BE2C (cell line): Measurements from ENCODE around the gene SMARCB1.

Experiments
- DNase-seq: peaks from one replicate; pipeline ENCODE4 v3.0.0-alpha.2; 2020
- H3K27me3 ChIP-seq: fragments of 250-450 bp; sonication (Bioruptor Pico); 2 replicates; pipeline ENCODE4 v1.5.1; 2020; ENCODE audit warnings: mild to moderate bottlenecking
- H3K36me3 ChIP-seq: fragments of 250-450 bp; sonication (Bioruptor Pico); 2 replicates; pipeline ENCODE4 v1.5.1; 2020; ENCODE audit warnings: mild to moderate bottlenecking
- H3K4me1 ChIP-seq: fragments of 250-450 bp; sonication (Bioruptor Pico); 2 replicates; pipeline ENCODE4 v1.5.1; 2020
- H3K4me3 ChIP-seq: 2 replicates; pipeline ENCODE4 v1.5.1; 2011; ENCODE audit warnings: low read depth, low read length
- H3K9me3 ChIP-seq: fragments of 250-450 bp; sonication (Bioruptor Pico); 2 replicates; pipeline ENCODE4 v1.5.1; 2020
- TF ChIP-seq, protein P1 (sequence below): IDR thresholded peaks from 2 replicates; pipeline ENCODE4 v1.5.1; 2012; ENCODE audit warnings: mild to moderate bottlenecking, low read depth, low read length

The SMARCB1 gene

GRCh38 chr22:23844739-23845202, 58.0 kb downstream of the SMARCB1 start:
- TF ChIP-seq, protein P1, sequence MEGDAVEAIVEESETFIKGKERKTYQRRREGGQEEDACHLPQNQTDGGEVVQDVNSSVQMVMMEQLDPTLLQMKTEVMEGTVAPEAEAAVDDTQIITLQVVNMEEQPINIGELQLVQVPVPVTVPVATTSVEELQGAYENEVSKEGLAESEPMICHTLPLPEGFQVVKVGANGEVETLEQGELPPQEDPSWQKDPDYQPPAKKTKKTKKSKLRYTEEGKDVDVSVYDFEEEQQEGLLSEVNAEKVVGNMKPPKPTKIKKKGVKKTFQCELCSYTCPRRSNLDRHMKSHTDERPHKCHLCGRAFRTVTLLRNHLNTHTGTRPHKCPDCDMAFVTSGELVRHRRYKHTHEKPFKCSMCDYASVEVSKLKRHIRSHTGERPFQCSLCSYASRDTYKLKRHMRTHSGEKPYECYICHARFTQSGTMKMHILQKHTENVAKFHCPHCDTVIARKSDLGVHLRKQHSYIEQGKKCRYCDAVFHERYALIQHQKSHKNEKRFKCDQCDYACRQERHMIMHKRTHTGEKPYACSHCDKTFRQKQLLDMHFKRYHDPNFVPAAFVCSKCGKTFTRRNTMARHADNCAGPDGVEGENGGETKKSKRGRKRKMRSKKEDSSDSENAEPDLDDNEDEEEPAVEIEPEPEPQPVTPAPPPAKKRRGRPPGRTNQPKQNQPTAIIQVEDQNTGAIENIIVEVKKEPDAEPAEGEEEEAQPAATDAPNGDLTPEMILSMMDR = no peak
- peaks cover 7% of the 10 kb centered on the region for H3K4me1 ChIP-seq

GRCh38 chr22:23845265-23846080, 58.7 kb downstream of the SMARCB1 start:
- H3K9me3 ChIP-seq = no peaks in the 10 kb centered on the region
- TF ChIP-seq, protein P1 = no peak
- DNase-seq = no peak
- H3K27me3 ChIP-seq = no peaks in the 10 kb centered on the region
- no peak overlapping the region for H3K4me3 ChIP-seq
- peaks cover 7% of the 10 kb centered on the region for H3K4me1 ChIP-seq
- no peaks in the 10 kb centered on the region for H3K36me3 ChIP-seq

More at GRCh38 chr22:23844739-23845202, 58.0 kb downstream of the SMARCB1 start:
- Histone ChIP-seq H3K4me3 (no peak overlapping the region), H3K9me3 (no peaks in the 10 kb centered on the region), H3K27me3 (no peaks in the 10 kb centered on the region), H3K36me3 (no peaks in the 10 kb centered on the region)
- DNase-seq = no peak

- Histone ChIP-seq H3K27me3 (no peaks in the 10 kb centered on the region), H3K4me1 (peaks cover 7% of the 10 kb centered on the region), H3K9me3 (no peaks in the 10 kb centered on the region), H3K4me3 (no peak overlapping the region), H3K36me3 (no peaks in the 10 kb centered on the region)
- TF ChIP-seq, protein P1 = no peak
- no peak for DNase-seq
Measured at GRCh38 chr22:23846081-23846469, 59.3 kb downstream of the SMARCB1 start.

- Histone ChIP-seq H3K4me3 (no peak overlapping the region), H3K27me3 (no peaks in the 10 kb centered on the region), H3K36me3 (no peaks in the 10 kb centered on the region), H3K4me1 (peaks cover 7% of the 10 kb centered on the region), H3K9me3 (no peaks in the 10 kb centered on the region)
- no peak for DNase-seq
- TF ChIP-seq, protein P1 = no peak
Measured at GRCh38 chr22:23847310-23847920, 60.6 kb downstream of the SMARCB1 start.

DNA sequence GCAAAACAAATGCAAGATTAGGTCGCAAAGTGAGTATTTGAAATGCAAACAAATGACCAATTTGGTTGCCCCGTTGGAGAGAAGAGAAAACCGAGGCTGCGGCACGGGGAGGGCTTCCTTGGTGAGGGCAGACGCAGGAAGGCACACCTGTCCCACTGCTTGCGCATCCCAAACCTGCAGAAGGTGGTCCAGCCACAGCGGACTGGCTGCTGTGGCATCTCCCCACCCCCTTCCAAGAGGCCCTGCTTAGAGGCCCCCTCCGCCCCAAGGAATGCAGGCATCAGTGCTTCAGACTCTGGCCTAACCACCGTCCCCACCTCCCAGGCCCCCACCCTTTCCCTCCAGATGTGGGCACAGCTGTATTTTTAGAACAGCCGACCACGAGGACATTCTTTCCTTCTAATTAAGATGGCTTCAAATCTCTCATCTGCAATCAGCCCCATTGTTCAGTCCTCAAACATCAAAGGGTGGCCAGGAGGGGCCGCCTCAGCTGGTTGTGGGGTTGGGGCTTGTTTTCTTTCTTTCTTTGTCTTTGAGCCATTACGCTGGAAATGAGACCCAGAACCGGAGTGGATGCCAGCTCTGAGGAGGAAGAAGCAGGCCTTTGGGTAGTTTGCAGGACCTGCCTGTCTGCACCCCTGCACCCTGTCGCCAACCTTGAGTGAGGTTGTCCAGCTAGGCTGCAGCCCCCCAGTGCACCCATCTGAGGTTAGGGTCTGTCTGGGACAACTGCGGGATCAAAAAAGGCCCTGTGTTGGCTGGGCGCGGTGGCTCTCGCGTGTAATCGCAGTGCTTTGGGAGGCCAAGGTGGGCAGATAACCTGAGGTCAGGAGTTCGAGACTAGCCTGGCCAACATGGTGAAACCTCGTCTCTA, 61.5 kb downstream of the SMARCB1 start:
- Histone ChIP-seq H3K36me3 (no peaks in the 10 kb centered on the region), H3K9me3 (no peaks in the 10 kb centered on the region), H3K27me3 (no peaks in the 10 kb centered on the region), H3K4me1 (peaks cover 7% of the 10 kb centered on the region), H3K4me3 (no peak overlapping the region)
- DNase-seq = no peak
- TF ChIP-seq, protein P1 = no peak
